Osteocyte (in vitro differentiated cells): ENCODE data around the gene RBM20. TPM values are rescaled to one million over a fixed set of nuclear protein-coding genes. Genes with fewer than 3 reads are reported as not detected.

Experiments
- DNase-seq: peaks from one replicate; pipeline ENCODE4 v3.0.0; 2021; ENCODE audit warnings: mixed read lengths; ENCODE audit not compliant: unreplicated experiment; ENCODE audit errors: extremely low spot score
- H3K27ac Mint-ChIP-seq: one replicate; pipeline ENCODE4 v1.8.0; 2021; ENCODE audit warnings: mild to moderate bottlenecking, mixed read lengths; ENCODE audit not compliant: unreplicated experiment
- H3K27me3 Mint-ChIP-seq: one replicate; pipeline ENCODE4 v1.8.0; 2021; ENCODE audit warnings: mixed read lengths; ENCODE audit not compliant: unreplicated experiment
- H3K36me3 Mint-ChIP-seq: one replicate; pipeline ENCODE4 v1.8.0; 2021; ENCODE audit warnings: mixed read lengths; ENCODE audit not compliant: unreplicated experiment
- H3K4me1 Mint-ChIP-seq: one replicate; pipeline ENCODE4 v1.8.0; 2021; ENCODE audit warnings: mixed read lengths; ENCODE audit not compliant: unreplicated experiment
- H3K4me3 Mint-ChIP-seq: one replicate; pipeline ENCODE4 v1.8.0; 2021; ENCODE audit warnings: mild to moderate bottlenecking, moderate library complexity, mixed read lengths; ENCODE audit not compliant: unreplicated experiment
- H3K9me3 Mint-ChIP-seq: one replicate; pipeline ENCODE4 v1.8.0; 2021; ENCODE audit warnings: mixed read lengths; ENCODE audit not compliant: unreplicated experiment
- total RNA-seq: library from RNA; stranded (reverse); gene quantifications from 2 replicates; pipeline ENCODE4 v1.2.1, GENCODE V29; 2021
- TF ChIP-seq, protein P1 (sequence below): fragments of 200-600 bp; sonication (generic); IDR thresholded peaks from 2 replicates; pipeline ENCODE4 v1.5.0; 2021; ENCODE audit warnings: antibody characterized with exemption, mild to moderate bottlenecking, moderate library complexity

RBM20 gene
- total RNA-seq, 1 donor from 2014 or later = 1.6 TPM

DNA sequence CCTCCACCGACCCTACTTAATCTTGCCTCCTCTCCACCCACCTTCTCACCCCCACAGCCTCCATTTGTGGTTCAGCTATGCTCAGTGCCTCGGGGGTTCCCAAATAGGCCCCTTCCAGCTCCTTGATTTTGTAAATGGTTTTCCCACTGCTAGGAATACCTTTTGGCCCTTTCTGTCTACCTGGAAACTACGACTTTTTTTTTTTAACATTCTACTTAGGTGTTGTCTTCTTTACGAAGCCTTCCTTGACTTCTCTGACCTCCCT, 200.4 kb downstream of the RBM20 start:
- no peak overlapping the region for H3K4me3 Mint-ChIP-seq
- peaks cover 48% of the 10 kb centered on the region for H3K4me1 Mint-ChIP-seq
- TF ChIP-seq, protein P1, sequence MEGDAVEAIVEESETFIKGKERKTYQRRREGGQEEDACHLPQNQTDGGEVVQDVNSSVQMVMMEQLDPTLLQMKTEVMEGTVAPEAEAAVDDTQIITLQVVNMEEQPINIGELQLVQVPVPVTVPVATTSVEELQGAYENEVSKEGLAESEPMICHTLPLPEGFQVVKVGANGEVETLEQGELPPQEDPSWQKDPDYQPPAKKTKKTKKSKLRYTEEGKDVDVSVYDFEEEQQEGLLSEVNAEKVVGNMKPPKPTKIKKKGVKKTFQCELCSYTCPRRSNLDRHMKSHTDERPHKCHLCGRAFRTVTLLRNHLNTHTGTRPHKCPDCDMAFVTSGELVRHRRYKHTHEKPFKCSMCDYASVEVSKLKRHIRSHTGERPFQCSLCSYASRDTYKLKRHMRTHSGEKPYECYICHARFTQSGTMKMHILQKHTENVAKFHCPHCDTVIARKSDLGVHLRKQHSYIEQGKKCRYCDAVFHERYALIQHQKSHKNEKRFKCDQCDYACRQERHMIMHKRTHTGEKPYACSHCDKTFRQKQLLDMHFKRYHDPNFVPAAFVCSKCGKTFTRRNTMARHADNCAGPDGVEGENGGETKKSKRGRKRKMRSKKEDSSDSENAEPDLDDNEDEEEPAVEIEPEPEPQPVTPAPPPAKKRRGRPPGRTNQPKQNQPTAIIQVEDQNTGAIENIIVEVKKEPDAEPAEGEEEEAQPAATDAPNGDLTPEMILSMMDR = no peak
- no peak overlapping the region for H3K27ac Mint-ChIP-seq
- H3K9me3 Mint-ChIP-seq = no peaks in the 10 kb centered on the region
- H3K27me3 Mint-ChIP-seq = peaks cover 3% of the 10 kb centered on the region
- DNase-seq = no peak
- H3K36me3 Mint-ChIP-seq = no peaks in the 10 kb centered on the region

DNA sequence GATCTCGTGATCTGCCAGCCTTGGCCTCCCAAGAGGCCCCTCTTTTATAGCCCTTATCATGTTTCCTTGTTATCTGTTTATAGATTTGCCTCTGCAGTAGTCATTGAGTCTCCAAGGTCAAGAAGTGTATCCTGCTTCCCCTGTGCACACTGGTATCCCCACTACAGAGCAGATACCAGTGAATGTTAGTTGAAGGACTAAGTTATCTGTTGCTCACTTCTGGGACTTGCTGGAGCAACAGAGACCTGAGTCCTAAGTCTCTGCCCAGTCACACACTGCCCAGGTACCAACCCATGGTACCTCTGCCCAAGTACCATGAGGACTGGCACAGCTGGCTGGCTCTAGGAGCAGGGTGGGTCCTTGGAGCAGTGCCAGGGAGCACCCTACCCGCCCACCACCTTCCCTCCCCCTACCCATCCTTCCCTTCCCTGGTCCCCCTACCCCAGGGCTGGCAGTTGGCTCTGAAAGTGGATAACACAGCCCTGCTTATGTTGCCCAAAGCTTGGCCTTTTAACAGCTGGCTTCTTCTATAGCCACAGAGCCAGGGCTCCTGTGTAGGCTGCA, 201.1 kb downstream of the RBM20 start:
- H3K4me3 Mint-ChIP-seq = no peak overlapping the region
- H3K9me3 Mint-ChIP-seq = no peaks in the 10 kb centered on the region
- DNase-seq = no peak
- no peaks in the 10 kb centered on the region for H3K36me3 Mint-ChIP-seq
- TF ChIP-seq, protein P1 = no peak
- H3K27me3 Mint-ChIP-seq = peaks cover 3% of the 10 kb centered on the region
- peaks cover 41% of the 10 kb centered on the region for H3K4me1 Mint-ChIP-seq
- no peak overlapping the region for H3K27ac Mint-ChIP-seq

DNA sequence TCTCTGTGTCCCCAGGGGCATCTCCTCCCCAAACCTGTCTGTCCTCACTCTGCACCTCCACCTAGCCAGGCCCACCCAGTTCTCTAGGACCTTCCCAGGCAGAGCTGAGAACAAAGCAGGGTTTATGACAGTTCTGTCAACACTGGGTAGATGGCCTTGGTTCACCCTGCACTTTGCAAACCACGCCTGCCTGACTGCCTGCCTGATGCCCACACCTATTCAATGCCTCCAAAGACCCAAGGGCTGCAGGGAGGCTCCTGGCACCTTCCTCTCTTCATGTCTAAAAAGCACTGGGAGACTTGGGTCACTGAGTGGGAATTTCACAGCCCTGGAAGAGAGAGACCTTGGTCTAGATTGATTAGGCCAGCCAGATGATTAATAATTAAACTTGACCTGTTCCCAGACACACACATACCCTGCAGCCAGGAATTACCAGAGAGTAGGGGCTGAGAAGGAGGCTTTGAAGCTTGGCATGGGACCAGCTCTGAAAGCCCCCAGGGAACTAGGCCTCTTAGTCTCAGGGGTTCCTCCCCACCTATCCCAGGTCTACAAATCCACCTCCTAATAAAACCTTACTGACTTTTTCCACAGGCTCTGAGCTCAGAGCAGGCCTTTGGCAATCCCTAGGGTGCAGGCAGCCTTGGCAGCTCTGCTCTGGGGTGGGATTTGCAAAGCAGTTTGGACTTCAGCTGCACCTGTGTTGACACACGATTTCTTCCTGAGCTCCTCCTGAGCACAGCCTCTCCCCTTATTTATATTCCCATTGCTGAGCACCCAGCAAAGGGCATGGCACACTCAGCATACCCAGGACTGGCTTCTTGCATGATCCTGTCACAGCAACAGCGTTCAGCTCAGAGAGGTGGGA, 201.9 kb downstream of the RBM20 start:
- Mint-ChIP-seq H3K9me3 (no peaks in the 10 kb centered on the region), H3K36me3 (no peaks in the 10 kb centered on the region), H3K4me3 (no peak overlapping the region), H3K4me1 (peaks cover 38% of the 10 kb centered on the region), H3K27me3 (peaks cover 3% of the 10 kb centered on the region), H3K27ac (no peak overlapping the region)
- no peak for DNase-seq
- TF ChIP-seq, protein P1 = no peak

DNA sequence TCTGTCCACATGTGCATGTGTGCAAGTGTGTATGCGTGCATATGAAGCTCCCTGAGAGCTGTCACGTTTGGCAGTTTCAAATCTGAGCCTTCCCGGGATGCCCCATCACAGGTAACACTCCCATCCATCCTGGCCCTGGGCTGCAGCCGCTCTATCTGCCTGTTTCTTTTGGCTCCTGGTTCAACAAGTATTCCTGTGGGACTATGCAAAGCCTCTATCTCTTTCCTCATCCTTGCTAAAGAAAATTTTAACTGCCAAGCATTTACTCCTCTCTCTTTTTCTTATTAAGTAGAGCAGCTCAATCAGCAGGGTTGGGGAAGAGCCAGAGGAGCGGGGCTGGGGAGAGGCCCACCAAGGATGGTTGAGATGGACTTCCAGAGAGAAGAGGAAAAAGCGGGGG, 203.2 kb downstream of the RBM20 start:
- TF ChIP-seq, protein P1 = no peak
- Mint-ChIP-seq H3K27me3 (peaks cover 3% of the 10 kb centered on the region), H3K27ac (no peak overlapping the region), H3K36me3 (no peaks in the 10 kb centered on the region), H3K4me3 (no peak overlapping the region), H3K4me1 (peaks cover 39% of the 10 kb centered on the region), H3K9me3 (no peaks in the 10 kb centered on the region)
- DNase-seq = no peak

DNA sequence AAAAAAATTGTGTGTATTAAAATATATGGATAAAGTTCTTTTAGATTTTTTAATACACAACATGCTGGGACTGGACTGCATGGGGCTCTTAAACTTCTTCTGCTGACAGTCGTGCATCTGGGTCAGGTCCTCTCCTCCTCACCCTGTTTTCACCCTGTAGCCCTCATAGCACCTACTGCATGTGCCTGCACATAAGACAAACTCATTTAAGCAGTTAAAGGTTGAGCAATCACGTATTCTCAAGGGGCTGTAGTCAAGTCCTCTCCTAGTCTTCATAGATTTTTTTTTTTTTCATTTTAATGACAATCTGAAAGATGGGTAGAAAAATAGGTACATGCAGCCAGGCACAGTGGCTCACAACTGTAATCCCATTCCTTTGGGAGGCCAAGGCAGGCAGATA, 204.0 kb downstream of the RBM20 start:
- Mint-ChIP-seq H3K4me1 (peaks cover 39% of the 10 kb centered on the region), H3K27ac (no peak overlapping the region)

More for the DNA sequence above, 204.0 kb downstream of the RBM20 start:
- TF ChIP-seq, protein P1 = no peak
- DNase-seq = no peak
- Mint-ChIP-seq H3K4me3 (no peak overlapping the region), H3K27me3 (peaks cover 3% of the 10 kb centered on the region), H3K36me3 (no peaks in the 10 kb centered on the region), H3K9me3 (no peaks in the 10 kb centered on the region)
